NT2/D1 (cell line): ENCODE measurements around the gene RNF19B.

Experiments used
- SUZ12 ChIP-seq: IDR thresholded peaks from 2 replicates; pipeline ENCODE4 v1.6.1; 2011; ENCODE audit not compliant: insufficient read length, insufficient read depth; ENCODE audit errors: extremely low read depth
- YY1 ChIP-seq: IDR thresholded peaks from 2 replicates; pipeline ENCODE4 v1.6.1; 2011; ENCODE audit not compliant: insufficient read length, insufficient read depth
- ZNF274 ChIP-seq: IDR thresholded peaks from 2 replicates; pipeline ENCODE4 v1.6.1; 2011; ENCODE audit warnings: mild to moderate bottlenecking, low read depth, low read length

DNA sequence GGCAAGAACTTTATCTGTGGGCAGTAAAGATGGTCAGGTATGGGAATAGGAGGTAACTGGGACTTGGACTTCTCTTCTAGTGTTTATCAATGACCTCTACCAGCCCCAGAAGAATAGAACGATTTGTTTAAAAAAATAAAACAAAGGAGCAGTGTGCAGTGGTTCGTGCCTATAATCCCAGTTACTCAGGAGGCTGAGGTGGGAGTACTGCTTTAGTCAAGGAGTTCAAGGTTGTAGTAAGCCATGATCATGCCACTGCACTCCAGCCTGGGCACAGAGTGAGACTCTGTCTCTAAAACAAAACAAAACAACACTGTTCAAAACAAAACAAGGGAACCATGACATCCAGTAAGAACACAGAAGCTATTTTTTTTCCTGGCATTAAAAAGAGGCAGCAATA, 4.3 kb downstream of the RNF19B start:
- TF ChIP-seq YY1 (no peak), SUZ12 (no peak), ZNF274 (no peak)
